Upper lobe of left lung (tissue), 6 donors: ENCODE data around the gene CYP26B1. TPM values are rescaled to one million over a fixed set of nuclear protein-coding genes. Genes with fewer than 3 reads are reported as not detected.

ENCODE experiments used
- ATAC-seq, 2 donors: fragments of 200-7000 bp; cut with Tn5 transposase; one replicate each; pipeline ENCODE4 v1.9.1; 2022; ENCODE audit warnings: mild to moderate bottlenecking in 2 of 2, moderate library complexity in 2 of 2; ENCODE audit not compliant: low FRiP score in 2 of 2
- DNase-seq, 2 donors: peaks; one replicate each; pipeline ENCODE4 v3.0.0-alpha.2; 2019 to 2020
- H3K27ac ChIP-seq, 4 donors: fragments of 200-600 bp; sonication (generic); one replicate each; pipeline ENCODE4 v1.5.1; 2016 to 2019
- H3K27me3 ChIP-seq, 4 donors: fragments of 200-600 bp; sonication (generic); one replicate each; pipeline ENCODE4 v1.5.1; 2017 to 2019
- H3K36me3 ChIP-seq, 4 donors: fragments of 200-600 bp; sonication (generic); one replicate each; pipeline ENCODE4 v1.5.1; 2016 to 2019
- H3K4me1 ChIP-seq, 4 donors: fragments of 200-600 bp; sonication (generic); one replicate each; pipeline ENCODE4 v1.5.1; 2018 to 2019
- H3K4me3 ChIP-seq, 4 donors: fragments of 200-600 bp; sonication (generic); one replicate each; pipeline ENCODE4 v1.5.1; 2017 to 2019; ENCODE audit warnings: mild to moderate bottlenecking in 2 of 4, moderate library complexity in 1 of 4
- H3K9me3 ChIP-seq, 4 donors: fragments of 200-600 bp; sonication (generic); one replicate each; pipeline ENCODE4 v1.5.1; 2018 to 2019
- CTCF ChIP-seq, 6 experiments: fragments of 450-650 bp in 4 of 6; fragments of 200-600 bp in 2 of 6; sonication (generic) in 2 of 6; IDR thresholded peaks; one replicate each; pipeline ENCODE4 v1.5.1; 2016 to 2019; ENCODE audit warnings: antibody characterized with exemption in 6 of 6
- EP300 ChIP-seq, 4 donors: sonication (generic); formaldehyde crosslinking; IDR thresholded peaks; one replicate each; pipeline ENCODE4 v1.5.1; 2017; ENCODE audit warnings: antibody characterized with exemption in 4 of 4, control low read depth in 2 of 4
- POLR2A ChIP-seq, 4 donors: fragments of 450-650 bp; IDR thresholded peaks; one replicate each; pipeline ENCODE4 v1.5.1; 2016 to 2017; ENCODE audit warnings: antibody characterized with exemption in 4 of 4, mild to moderate bottlenecking in 2 of 4
- POLR2AphosphoS5 ChIP-seq, 2 donors: sonication (generic); formaldehyde crosslinking; IDR thresholded peaks; one replicate each; pipeline ENCODE4 v1.5.1; 2017; ENCODE audit warnings: antibody characterized with exemption in 2 of 2
- WGBS, 2 donors: methylation state at CpG; one replicate each; pipeline ENCODE4 v1.1.5; 2017 to 2018; 5-methylcytosine and 5-hydroxymethylcytosine counted together
- total RNA-seq, 6 donors: library from RNA; depleted of rRNA in 4 of 6; stranded (reverse); fragments of >200 nt in 4 of 6; gene quantifications; one replicate each; pipeline versions ENCODE4 v1.1.0 to v1.2.1, GENCODE V29; 2016 to 2021
- donor health status: DM: no; HTN: no; CAD: no; lungs with moderate emphysema.
- donor health status: DM: no; HTN: yes; CAD: no; lungs with severe emphysema.

CYP26B1 gene
- total RNA-seq, 6 donors from 2014 or later = 0.89 to 4.8 (median 4.5) TPM; not detected in 1

- H3K4me3 ChIP-seq = no peak overlapping the region
- DNase-seq = no peak
- ATAC-seq = no peak
- no peak overlapping the region for H3K27ac ChIP-seq
- H3K9me3 ChIP-seq = no peaks in the 10 kb centered on the region
- H3K36me3 ChIP-seq = no peaks in the 10 kb centered on the region
- no peaks in the 10 kb centered on the region for H3K4me1 ChIP-seq
- WGBS, 2 donors = 88 to 89% methylated on average over 4 of the region's 4 CpGs
- TF ChIP-seq POLR2A (IDR thresholded peaks at IDR 0.05) = no peak
- TF ChIP-seq POLR2AphosphoS5 (IDR thresholded peaks at IDR 0.05) = no peak
- TF ChIP-seq EP300 (IDR thresholded peaks at IDR 0.05) = no peak
- TF ChIP-seq CTCF (IDR thresholded peaks at IDR 0.05) = no peak
- H3K27me3 ChIP-seq = no peaks in the 10 kb centered on the region
Measured at GRCh38 chr2:72094701-72095100, 53.0 kb downstream of the CYP26B1 start.

GRCh38 chr2:72092111-72092510 lies 55.6 kb downstream of the CYP26B1 start:
- TF ChIP-seq CTCF (IDR thresholded peaks at IDR 0.05) = no peak
- no peak for TF ChIP-seq POLR2AphosphoS5 (IDR thresholded peaks at IDR 0.05)
- no peak for TF ChIP-seq EP300 (IDR thresholded peaks at IDR 0.05)
- TF ChIP-seq POLR2A (IDR thresholded peaks at IDR 0.05) = no peak
- Histone ChIP-seq H3K36me3 (no peaks in the 10 kb centered on the region), H3K4me3 (no peak overlapping the region), H3K27me3 (no peaks in the 10 kb centered on the region), H3K27ac (no peak overlapping the region), H3K4me1 (no peaks in the 10 kb centered on the region), H3K9me3 (no peaks in the 10 kb centered on the region)
- ATAC-seq (no peak), DNase-seq (no peak)
- 72 to 76% methylated on average over 6 of the region's 6 CpGs for WGBS, 2 donors

- no peak for TF ChIP-seq EP300 (IDR thresholded peaks at IDR 0.05)
- TF ChIP-seq CTCF (IDR thresholded peaks at IDR 0.05) = no peak
- TF ChIP-seq POLR2A (IDR thresholded peaks at IDR 0.05) = no peak
- TF ChIP-seq POLR2AphosphoS5 (IDR thresholded peaks at IDR 0.05) = no peak
- Histone ChIP-seq H3K4me1 (no peaks in the 10 kb centered on the region), H3K9me3 (no peaks in the 10 kb centered on the region), H3K36me3 (no peaks in the 10 kb centered on the region), H3K4me3 (no peak overlapping the region), H3K27me3 (no peaks in the 10 kb centered on the region), H3K27ac (no peak overlapping the region)
- WGBS, 2 donors = 94% methylated on average over 4 of the region's 4 CpGs; no CpG with 5 or more reads in 1 of the 2 donors
- ATAC-seq (no peak), DNase-seq (no peak)
Measured at GRCh38 chr2:72090781-72091482, 56.7 kb downstream of the CYP26B1 start.

GRCh38 chr2:72090271-72090720 lies 57.4 kb downstream of the CYP26B1 start:
- no peak overlapping the region for H3K27ac ChIP-seq
- no peaks in the 10 kb centered on the region for H3K27me3 ChIP-seq
- ATAC-seq (no peak), DNase-seq (no peak)
- H3K4me3 ChIP-seq = no peak overlapping the region
- 78 to 79% methylated on average over 8 of the region's 8 CpGs for WGBS, 2 donors
- no peaks in the 10 kb centered on the region for H3K4me1 ChIP-seq
- no peak for TF ChIP-seq CTCF (IDR thresholded peaks at IDR 0.05)
- TF ChIP-seq POLR2AphosphoS5 (IDR thresholded peaks at IDR 0.05) = no peak
- no peaks in the 10 kb centered on the region for H3K9me3 ChIP-seq
- H3K36me3 ChIP-seq = no peaks in the 10 kb centered on the region

GRCh38 chr2:72089537-72089936 lies 58.1 kb downstream of the CYP26B1 start:
- Histone ChIP-seq H3K27me3 (no peaks in the 10 kb centered on the region), H3K27ac (no peak overlapping the region), H3K4me3 (no peak overlapping the region), H3K36me3 (no peaks in the 10 kb centered on the region), H3K9me3 (no peaks in the 10 kb centered on the region), H3K4me1 (no peaks in the 10 kb centered on the region)
- ATAC-seq (no peak), DNase-seq (no peak)
- TF ChIP-seq EP300 (IDR thresholded peaks at IDR 0.05) = no peak
- 83 to 88% methylated on average over 13 of the region's 13 CpGs for WGBS, 2 donors
